Uterus (tissue), 4 donors: ENCODE measurements around the gene TSFM. TPM values are rescaled to one million over a fixed set of nuclear protein-coding genes. Genes with fewer than 3 reads are reported as not detected.
A peak's percentile ranks its signal among the peaks of the same experiment; 100 is the strongest.

Experiments
- DNase-seq, 2 donors: peaks; one replicate each; pipeline ENCODE4 v3.0.0-alpha.2; 2019 to 2020
- H3K27ac ChIP-seq, 2 donors: fragments of 200-600 bp; sonication (generic); 1 replicate in 1 of 2; 2 replicates in 1 of 2; pipeline ENCODE4 v1.5.1; 2016 to 2018
- H3K27me3 ChIP-seq, 2 donors: fragments of 200-600 bp; sonication (generic); one replicate each; pipeline ENCODE4 v1.5.1; 2018 to 2019; ENCODE audit warnings: control low read depth in 1 of 2
- H3K36me3 ChIP-seq, 2 donors: fragments of 200-600 bp; sonication (generic); one replicate each; pipeline ENCODE4 v1.5.1; 2019; ENCODE audit warnings: control low read depth in 1 of 2
- H3K4me1 ChIP-seq, 2 donors: fragments of 200-600 bp; sonication (generic); one replicate each; pipeline ENCODE4 v1.5.1; 2018 to 2019; ENCODE audit warnings: control low read depth in 1 of 2
- H3K4me3 ChIP-seq, 2 donors: fragments of 200-600 bp; sonication (generic); 1 replicate in 1 of 2; 2 replicates in 1 of 2; pipeline ENCODE4 v1.5.1; 2018 to 2019; ENCODE audit warnings: mild to moderate bottlenecking in 1 of 2
- H3K9me3 ChIP-seq, 2 donors: fragments of 200-600 bp; sonication (generic); one replicate each; pipeline ENCODE4 v1.5.1; 2019; ENCODE audit warnings: control low read depth in 1 of 2
- POLR2A ChIP-seq, 2 donors: fragments of 450-650 bp; IDR thresholded peaks; one replicate each; pipeline ENCODE4 v1.6.1; 2016; ENCODE audit warnings: antibody characterized with exemption in 2 of 2, mild to moderate bottlenecking in 1 of 2, moderate library complexity in 1 of 2
- intact Hi-C: fragments of 100-400 bp; cut with DNase I; formaldehyde crosslinking; loops from one replicate; pipeline ENCODE4 v1.15.1; 2023; ENCODE audit warnings: low total_unique reads
- total RNA-seq, 4 donors: library from RNA; depleted of rRNA in 3 of 4; stranded (reverse); fragments of >200 nt in 3 of 4; gene quantifications; one replicate each; pipeline versions ENCODE4 v1.1.0 to v1.2.4, GENCODE V29; 2014 to 2023
- TF ChIP-seq, protein P1 (sequence below), 4 experiments: fragments of 200-600 bp in 2 of 4; fragments of 450-650 bp in 2 of 4; sonication (generic) in 2 of 4; IDR thresholded peaks; one replicate each; pipeline ENCODE4 v1.5.1; 2016 to 2019; ENCODE audit warnings: antibody characterized with exemption in 4 of 4, mild to moderate bottlenecking in 2 of 4, moderate library complexity in 1 of 4
- donor health status: DM: yes; HTN: yes; CAD: no.

Gene TSFM
- total RNA-seq, 4 donors from 2014 or later, result 8.2 to 22.3 (median 16.7) TPM

DNA sequence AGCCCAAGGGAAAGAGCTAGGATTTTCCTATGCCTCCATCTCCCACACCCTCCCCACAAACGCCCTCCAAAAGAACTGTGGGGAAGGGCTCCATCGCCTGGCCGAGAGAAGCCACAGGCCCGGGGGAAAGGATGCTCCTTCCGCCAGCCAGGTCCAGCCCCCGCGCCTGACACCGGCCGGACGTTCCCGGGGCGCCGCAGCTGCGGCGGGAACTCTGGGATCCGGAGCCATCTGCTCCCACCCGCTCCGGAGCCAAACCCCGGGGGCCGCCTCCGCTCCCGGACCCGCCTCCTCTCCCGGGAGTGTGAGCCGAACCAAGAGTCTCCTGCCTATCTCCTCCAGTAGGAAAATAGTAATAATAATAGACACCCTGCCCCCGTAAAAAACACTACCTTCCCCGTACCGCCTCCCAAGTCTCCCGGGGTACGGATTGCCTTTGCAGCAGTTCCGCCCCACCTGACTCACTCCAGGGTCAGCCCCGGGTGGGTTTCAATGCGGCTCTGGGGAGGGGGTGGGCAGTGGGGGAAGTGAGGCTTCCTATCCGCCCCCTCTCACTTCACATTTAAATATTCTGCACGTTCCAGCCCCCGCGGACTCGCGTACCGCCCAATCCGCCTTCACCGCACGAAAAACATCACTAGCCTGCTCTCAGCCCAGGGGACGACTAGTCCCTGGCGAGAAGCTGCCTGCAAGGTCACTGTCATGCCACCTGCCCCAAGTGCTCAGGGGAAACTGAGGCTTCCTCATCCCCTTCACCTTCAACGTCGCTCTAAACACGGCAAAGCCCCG, 46.4 kb upstream of the TSFM start:
- peaks cover 18 to 29% of the 10 kb centered on the region in 2 donors for H3K27me3 ChIP-seq

DNA sequence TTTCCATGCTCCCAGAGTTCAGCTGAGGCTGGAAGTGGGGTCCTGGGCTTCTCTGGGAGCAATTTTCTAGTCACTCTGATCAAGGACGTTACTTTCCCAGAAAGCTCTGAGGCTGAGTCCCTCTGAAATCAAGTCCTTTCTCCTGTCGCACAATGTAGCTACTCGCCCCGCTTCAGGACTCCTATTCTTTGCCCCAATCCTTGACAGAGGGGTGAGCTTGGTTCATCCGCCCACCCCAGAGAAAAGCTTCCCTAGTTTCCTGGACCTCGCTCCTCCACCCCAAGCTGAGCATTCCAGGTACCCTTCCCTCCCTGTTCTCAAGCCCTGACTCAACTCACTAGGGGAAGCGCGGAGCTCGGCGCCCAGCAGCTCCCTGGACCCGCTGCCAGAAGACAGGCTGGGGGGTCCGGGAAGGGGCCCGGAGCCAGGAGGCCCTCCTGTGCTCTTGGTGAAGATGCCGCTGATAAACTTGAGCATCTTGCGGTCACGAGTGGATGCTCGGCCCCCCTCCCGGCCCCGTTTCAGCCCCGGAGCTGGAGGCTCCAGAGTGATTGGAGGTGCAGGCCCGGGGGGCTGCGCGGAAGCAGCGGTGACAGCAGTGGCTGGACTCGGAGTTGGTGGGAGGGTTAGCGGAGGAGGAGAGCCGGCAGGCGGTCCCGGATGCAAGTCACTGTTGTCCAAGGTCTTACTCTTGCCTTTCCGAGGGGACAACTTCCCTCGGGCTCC, 45.7 kb upstream of the TSFM start:
- H3K27ac ChIP-seq, result no peak overlapping the region

More for the DNA sequence above, 46.4 kb upstream of the TSFM start:
- no peaks in the 10 kb centered on the region for H3K36me3 ChIP-seq
- H3K4me1 ChIP-seq, result peaks cover 0 to 29% of the 10 kb centered on the region in 2 donors
- no peak overlapping the region for H3K27ac ChIP-seq
- H3K9me3 ChIP-seq, result no peaks in the 10 kb centered on the region
- DNase-seq, result peak in 1 of 2 donors; percentile 43
- intact Hi-C loops, result no loop called here
- no peak overlapping the region for H3K4me3 ChIP-seq
- TF ChIP-seq, protein P1, sequence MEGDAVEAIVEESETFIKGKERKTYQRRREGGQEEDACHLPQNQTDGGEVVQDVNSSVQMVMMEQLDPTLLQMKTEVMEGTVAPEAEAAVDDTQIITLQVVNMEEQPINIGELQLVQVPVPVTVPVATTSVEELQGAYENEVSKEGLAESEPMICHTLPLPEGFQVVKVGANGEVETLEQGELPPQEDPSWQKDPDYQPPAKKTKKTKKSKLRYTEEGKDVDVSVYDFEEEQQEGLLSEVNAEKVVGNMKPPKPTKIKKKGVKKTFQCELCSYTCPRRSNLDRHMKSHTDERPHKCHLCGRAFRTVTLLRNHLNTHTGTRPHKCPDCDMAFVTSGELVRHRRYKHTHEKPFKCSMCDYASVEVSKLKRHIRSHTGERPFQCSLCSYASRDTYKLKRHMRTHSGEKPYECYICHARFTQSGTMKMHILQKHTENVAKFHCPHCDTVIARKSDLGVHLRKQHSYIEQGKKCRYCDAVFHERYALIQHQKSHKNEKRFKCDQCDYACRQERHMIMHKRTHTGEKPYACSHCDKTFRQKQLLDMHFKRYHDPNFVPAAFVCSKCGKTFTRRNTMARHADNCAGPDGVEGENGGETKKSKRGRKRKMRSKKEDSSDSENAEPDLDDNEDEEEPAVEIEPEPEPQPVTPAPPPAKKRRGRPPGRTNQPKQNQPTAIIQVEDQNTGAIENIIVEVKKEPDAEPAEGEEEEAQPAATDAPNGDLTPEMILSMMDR (IDR thresholded peaks at IDR 0.05), result peak in 1 of 4 experiments; percentile 26
- no peak for TF ChIP-seq POLR2A (IDR thresholded peaks at IDR 0.05)

DNA sequence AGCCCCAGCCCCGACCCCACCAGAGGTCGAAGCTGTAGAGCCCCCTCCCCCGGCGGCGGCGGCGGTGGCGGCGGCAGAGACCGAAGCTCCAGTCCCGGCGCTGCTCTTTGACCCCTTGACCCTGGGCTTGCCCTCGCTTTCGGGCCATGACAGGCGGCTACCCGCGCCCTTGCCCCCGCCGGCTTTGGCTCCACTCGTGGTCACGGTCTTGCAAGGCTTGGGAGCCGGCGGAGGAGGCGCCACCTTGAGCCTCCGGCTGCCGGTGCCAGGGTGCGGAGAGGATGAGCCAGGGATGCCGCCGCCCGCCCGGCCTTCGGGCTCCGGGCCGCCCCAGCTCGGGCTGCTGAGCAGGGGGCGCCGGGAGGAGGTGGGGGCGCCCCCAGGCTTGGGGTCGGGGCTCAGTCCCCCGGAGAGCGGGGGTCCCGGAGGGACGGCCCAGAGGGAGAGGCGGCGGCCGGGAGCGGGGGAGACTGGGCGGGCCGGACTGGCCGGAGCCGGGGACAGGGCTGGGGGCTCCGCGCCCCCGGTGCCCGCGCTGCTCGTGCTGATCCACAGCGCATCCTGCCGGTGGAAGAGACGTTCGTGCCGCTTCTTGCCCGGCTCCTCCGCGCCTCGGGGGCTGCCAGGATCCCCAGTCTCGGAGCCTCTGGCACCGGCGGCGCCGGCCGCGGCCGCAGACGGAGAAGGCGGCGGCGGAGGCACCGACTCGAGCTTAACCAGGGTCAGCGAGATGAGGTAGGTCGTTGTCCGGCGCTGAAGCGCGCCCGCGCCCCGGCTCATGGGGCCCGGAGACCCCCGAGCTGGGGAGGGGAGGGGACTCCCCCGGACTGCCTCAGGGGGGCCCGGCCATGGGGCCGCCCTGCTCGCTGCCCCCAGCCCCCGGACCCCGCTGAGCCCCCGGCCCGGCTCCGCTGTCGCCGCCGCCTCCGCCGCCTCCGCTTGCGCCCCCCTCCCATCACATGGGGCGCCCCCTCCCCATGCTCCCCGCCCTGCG, 44.8 kb upstream of the TSFM start:
- DNase-seq, result no peak
- Histone ChIP-seq H3K27ac (no peak overlapping the region), H3K4me1 (peaks cover 0 to 29% of the 10 kb centered on the region in 2 donors), H3K9me3 (no peaks in the 10 kb centered on the region), H3K27me3 (peaks cover 18 to 29% of the 10 kb centered on the region in 2 donors), H3K4me3 (peak overlapping the region in 1 of 2 donors; percentile 30), H3K36me3 (no peaks in the 10 kb centered on the region)
- intact Hi-C loops, result no loop called here
- TF ChIP-seq POLR2A (IDR thresholded peaks at IDR 0.05), result no peak
- TF ChIP-seq, protein P1 (IDR thresholded peaks at IDR 0.05), result peak in 2 of 4 experiments; percentile 3 to 33

More for the DNA sequence above, 45.7 kb upstream of the TSFM start:
- H3K27me3 ChIP-seq, result peaks cover 18 to 29% of the 10 kb centered on the region in 2 donors
- H3K36me3 ChIP-seq, result no peaks in the 10 kb centered on the region
- no peaks in the 10 kb centered on the region for H3K9me3 ChIP-seq
- no peak overlapping the region for H3K4me3 ChIP-seq
- no peak for TF ChIP-seq POLR2A (IDR thresholded peaks at IDR 0.05)
- TF ChIP-seq, protein P1 (IDR thresholded peaks at IDR 0.05), result no peak
- DNase-seq, result no peak
- intact Hi-C loops, result no loop called here
- peaks cover 0 to 29% of the 10 kb centered on the region in 2 donors for H3K4me1 ChIP-seq

DNA sequence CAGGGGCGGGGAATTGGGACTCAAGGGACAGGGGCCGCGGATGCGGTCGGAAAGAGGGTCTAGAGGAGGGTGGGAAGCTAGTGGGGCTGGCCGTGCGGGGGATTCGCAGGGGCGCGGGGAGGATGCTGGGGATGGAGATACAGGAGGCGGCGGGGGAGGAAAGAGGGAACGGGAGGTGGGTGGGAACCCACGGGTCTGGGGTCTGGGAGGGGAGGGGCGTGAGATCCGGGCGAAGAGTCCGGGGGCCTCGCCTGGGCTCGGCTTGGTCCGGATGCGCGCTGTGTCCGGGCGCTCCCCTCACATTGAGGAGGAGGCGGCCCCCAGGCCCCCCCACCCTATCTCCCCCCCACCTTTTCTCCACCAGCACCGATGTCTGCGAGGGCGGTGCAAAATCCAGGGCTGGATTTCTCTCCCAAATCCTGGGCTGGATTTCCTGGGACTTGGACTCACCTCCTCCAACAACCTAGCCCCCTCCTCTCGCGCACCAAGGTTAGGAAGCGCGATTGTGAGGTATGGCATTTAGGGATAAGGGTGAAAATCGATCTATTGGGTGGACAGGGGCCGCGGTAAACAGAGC, 43.8 kb upstream of the TSFM start, which contains the start of gene AGAP2:
AGAP2 (minus strand) TSS at position 82 of the 577 bp plus-strand sequence. CDS start 496 bp downstream, outside the sequence.
- no peak for DNase-seq
- H3K36me3 ChIP-seq, result no peaks in the 10 kb centered on the region
- TF ChIP-seq, protein P1 (IDR thresholded peaks at IDR 0.05), result no peak
- TF ChIP-seq POLR2A (IDR thresholded peaks at IDR 0.05), result no peak
- no peak within 1 kb of the TSS for H3K27ac ChIP-seq
- peaks cover 0 to 29% of the 10 kb centered on the region in 2 donors for H3K4me1 ChIP-seq
- intact Hi-C loops, result no loop called here
- H3K9me3 ChIP-seq, result no peaks in the 10 kb centered on the region
- peaks cover 18 to 29% of the 10 kb centered on the region in 2 donors for H3K27me3 ChIP-seq
- H3K4me3 ChIP-seq, result peak within 1 kb of the TSS in 1 of 2 donors; percentile 30
